GM21529 (cell line): Measurements from ENCODE around the gene FGFBP1.

Experiments
- ATAC-seq: cut with Tn5 transposase; IDR thresholded peaks from one replicate; pipeline ENCODE4 v1.9.1; 2021; ENCODE audit not compliant: unreplicated experiment

The FGFBP1 gene

GRCh38 chr4:15938640-15939039, at the start of gene FGFBP1:
Gene FGFBP1 (minus strand): TSS chr4:15938740. CDS start chr4:15936632, 2,108 bp downstream.
- no peak for ATAC-seq

- ATAC-seq = no peak
These were observed 49.7 kb upstream of the FGFBP1 start for GRCh38 chr4:15988222-15988621.

GRCh38 chr4:15986907-15987306, 48.4 kb upstream of the FGFBP1 start:
- ATAC-seq = no peak

DNA sequence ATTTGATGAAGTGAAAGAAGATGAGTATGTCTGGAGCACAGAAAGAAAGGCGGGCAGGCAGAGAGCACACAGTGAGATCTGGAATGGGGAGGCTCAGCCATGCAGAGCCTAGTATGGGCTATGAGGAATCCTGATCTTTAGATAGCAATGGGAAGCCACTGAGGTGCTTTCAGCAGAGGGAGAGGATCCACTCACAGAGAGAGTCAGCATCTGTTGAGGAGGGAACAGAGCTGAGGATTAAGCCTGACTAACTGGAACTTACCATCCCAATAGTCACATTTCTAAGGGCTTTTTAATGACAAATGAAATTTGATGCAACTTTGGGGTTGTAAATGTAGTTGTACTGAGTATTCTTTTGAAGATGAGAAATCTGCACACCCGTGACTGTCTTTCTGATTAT, 45.1 kb upstream of the FGFBP1 start:
- ATAC-seq = no peak

- ATAC-seq = no peak
These were observed 44.4 kb upstream of the FGFBP1 start for GRCh38 chr4:15982842-15983524.

DNA sequence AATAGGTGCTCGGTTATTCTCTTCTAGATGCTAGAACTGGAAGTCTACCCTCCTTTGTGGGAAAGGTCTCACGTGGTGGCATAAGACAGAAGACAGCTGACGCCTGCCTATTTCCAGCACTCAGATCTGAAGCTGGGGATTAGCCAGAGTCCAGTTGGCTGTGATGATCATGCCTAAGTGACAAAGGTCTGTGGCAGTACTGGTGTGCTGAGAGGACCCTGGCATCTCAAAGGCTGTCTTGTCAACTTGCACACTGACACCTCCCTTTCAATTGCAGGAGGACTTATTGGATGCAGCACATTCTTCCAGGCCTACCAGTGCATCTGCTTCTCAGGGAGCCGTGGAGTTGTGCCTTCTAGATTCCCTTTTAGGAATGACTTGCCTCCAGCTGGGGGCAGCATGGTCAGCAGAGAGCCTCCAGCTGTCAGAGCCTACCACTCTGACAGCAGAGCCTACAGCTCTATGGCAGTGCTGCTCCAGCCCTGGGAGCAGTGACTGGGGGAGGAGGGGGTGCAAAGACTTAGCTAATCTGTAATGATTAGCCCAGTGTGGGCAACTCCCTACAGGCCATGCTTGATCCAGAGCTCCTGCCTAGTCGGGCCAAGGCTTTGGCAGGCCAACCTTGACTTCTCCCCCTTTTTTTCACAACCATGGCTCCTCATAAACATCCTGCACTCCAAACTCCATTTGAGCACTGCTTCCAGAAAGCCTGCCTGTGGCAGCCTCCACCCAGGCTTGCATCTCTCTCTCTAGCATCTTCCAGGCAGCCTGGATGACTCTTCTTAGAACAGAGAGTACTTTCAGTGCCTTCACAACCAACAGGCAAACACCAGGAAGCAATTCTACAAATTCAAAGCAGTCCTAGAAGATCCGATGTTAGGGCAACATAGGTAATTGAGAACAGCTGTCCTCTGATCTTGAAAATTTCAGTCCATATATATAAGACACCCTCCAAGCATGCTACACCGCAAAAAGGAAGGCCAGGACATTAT, 38.2 kb upstream of the FGFBP1 start:
- ATAC-seq = no peak

DNA sequence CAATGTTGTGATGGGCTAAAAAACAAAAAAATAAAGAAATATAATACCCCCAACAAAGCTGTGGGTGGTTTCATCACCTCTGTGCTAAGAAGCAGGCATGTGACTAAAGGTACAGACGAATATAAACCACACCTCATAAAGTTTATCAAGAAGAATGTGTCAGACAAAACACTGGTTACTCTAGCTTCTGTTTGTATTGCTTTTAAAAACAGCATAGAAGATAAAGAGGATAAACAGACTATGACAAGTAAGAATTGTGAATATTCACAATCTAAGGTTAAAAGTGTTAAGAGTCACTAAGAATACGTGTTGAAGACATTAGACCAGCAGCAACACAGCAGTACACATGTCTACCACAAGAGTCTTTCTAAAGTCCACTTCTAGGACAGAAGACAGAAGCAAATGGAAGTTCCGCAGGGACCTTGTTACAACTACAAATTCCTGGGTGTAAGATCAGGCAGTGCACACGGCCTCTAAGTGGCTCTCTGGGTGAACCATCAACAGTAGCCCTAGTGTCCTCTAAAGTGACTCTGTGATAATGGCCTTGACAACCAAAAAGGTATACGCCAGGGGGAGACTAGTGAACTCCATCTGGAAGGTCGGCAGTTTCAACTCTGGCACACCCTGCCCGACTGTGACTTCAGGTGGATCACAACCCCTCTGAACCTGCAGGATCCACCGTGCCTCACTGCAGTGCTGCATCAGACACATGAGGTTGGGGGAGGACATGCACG, 32.7 kb upstream of the FGFBP1 start:
- ATAC-seq = no peak

DNA sequence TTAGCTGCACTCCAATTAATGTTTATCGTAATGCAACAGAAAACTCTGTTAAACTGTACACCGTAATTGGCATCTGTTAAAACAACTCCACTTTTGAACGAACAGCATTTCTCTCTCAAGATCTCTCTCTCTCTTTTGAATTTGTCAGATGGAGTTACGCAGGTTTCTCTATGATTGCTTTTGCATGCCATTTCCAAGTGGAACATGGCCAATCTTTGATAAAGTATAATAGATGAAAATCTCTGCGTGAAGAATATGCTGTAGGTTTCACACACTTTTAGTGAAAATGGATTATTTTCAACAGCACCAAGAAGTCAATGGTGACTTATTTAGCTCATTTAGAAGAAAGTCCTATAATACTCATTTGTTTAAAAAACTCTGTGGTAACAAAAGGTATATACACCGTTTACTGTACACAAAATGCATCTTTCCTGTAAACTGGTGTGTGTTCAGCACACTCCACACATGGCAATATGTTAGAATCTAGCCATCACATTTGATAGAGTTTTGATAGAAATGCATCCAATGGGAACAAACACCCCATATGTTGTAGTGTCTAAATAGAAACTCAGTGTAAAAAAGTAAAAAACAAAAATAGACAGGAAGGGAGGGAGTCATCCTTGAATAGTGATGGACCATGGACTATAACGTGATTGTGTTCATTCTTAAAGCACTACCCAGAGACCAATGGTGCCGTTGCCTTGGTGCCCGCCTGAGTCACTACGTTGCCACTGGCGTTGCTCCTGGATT, 30.2 kb upstream of the FGFBP1 start:
- no peak for ATAC-seq

GRCh38 chr4:15965325-15965724, 26.8 kb upstream of the FGFBP1 start:
- ATAC-seq = no peak

GRCh38 chr4:15964159-15964558, 25.6 kb upstream of the FGFBP1 start:
- no peak for ATAC-seq

DNA sequence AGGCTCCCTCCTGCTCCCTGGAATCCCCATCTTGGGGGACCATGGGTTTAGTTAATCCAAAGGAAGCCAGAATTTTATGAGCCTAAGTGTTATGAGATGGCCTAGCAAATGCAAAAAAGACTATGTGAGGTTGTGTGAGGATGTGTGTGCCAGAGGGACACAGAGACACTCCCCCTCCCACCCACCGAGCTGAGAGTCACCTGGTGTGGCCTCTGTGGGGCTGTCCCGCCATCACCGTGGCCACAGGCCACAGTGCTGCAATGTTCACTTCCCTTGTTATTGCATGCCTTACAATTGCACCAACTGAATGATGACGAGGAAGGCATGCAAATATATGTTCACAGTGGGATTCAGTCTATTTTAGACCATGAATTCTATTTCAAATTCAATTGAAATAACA, 25.0 kb upstream of the FGFBP1 start:
- peak; percentile 89 for ATAC-seq

GRCh38 chr4:15963001-15963451, 24.5 kb upstream of the FGFBP1 start, which contains the start of gene FGFBP2:
Gene FGFBP2 (minus strand): TSS chr4:15963175. CDS start chr4:15963129, 46 bp downstream.
- ATAC-seq = peak; percentile 56

DNA sequence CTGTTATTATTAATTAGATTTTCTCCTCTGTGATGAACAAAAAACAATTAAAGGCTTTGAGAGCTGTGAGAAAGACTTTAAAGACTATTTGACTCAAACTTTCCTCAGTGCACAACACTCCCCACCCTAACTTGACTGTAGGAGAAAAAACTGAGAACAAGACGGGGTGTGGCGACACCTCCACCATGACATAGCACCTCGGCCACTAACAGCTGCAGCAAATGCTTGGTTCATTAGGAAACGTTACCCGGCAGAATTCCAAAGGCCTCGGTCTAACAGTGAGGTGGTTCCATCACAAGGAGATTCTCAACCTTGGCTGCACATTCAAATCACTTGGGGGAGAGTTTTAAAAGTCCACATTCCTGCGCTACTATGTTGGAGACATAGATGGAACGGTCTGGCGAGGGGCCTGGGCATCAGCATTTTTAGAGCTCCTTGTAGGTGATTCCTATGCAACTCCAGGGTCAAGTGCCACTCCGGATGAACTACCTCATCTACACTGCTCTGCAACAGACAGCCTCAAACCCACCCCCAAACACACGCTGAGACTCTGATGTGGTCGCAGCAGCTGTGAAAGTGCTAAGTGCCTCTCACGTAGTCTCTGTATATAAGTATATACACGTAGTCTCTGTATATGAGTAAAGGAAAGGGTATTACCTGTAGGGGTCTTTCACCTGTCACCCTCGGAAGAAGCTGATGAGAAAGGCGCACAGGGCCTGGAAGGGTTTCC, 23.4 kb upstream of the FGFBP1 start:
- ATAC-seq = no peak

DNA sequence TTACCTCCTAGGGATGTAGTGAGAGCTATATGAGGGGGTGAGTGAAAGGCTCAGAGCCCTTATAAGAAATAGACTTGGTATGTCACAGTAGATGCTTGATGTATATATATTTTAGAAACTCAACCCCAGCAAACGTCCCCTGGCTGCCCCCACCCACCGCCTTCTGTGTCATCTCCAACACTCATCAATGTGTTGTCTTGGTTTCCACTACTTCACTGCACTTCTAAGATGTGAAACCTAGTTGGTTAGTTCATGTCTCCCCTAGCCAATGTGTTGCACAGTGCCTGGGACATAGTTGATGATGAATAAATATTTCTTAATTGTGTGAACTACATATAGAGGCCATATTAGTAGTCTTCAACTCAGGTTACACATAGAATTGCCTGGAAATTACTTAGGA, 20.0 kb upstream of the FGFBP1 start:
- no peak for ATAC-seq

- ATAC-seq = peak; percentile 95
These were observed 17.8 kb upstream of the FGFBP1 start for GRCh38 chr4:15956179-15956850.

GRCh38 chr4:15955670-15956069, 17.1 kb upstream of the FGFBP1 start:
- ATAC-seq = no peak

DNA sequence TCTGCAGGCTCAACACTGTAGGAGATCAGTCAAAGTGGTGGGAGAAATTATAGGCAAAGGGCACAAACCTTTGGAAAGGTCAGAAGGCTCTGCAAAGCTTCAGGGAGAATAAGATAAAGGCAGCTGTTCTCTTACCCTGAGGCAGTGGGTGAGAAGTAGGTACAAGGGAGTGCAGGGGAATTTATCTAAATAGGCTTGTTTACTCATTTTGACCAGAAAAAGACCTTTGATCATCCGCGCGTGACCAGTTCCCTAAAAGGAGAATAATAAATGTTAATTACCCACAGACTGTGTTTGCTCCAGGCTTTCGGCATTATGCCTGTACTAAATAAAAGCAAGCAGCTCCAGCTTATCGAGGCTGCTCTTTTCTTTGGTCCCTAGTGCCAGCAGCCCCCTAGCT, 15.1 kb upstream of the FGFBP1 start:
- no peak for ATAC-seq

- no peak for ATAC-seq
These were observed 13.2 kb upstream of the FGFBP1 start for GRCh38 chr4:15951781-15952180.

DNA sequence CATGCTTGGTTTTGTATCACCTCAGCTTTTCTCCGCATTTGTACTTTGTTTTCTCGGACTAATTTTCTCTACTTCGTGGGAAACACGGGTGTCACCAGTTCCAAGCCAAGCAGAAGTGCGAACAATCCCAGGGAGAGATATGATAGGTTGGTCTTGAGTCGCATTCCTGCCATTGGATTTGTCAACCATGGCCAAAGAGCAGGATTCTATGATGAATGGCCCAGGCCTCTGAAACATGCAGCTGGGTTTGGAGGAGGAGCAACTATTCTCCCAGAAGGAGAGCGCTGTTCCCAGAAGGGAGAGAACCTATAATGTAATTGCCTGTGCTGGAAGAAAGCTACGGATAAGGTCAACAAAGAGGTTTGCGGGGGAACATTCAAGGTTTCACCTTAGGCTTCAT, 10.3 kb upstream of the FGFBP1 start:
- no peak for ATAC-seq
